Caki2 (cell line): ENCODE results near the gene DEDD. TPM values are rescaled to one million over a fixed set of nuclear protein-coding genes. Genes with fewer than 3 reads are reported as not detected.

Source experiments
- DNase-seq: peaks from one replicate; pipeline ENCODE4 v3.0.0-alpha.2; 2015; ENCODE audit warnings: low read depth
- in situ Hi-C: cut with HindIII; loops from 2 replicates; pipeline ENCODE4 v1.10.0; 2016; ENCODE audit warnings: low sequenced_read_pairs, low pct_unique_long_range_greater_than_20kb, mixed read lengths
- total RNA-seq: library from RNA; depleted of rRNA; stranded (reverse); fragments of >200 nt; shearing (Covaris generic); gene quantifications from 2 replicates; pipeline ENCODE4 v1.2.3, GENCODE V29; 2014; ENCODE audit warnings: low replicate concordance

The DEDD gene
- total RNA-seq, 1 experiment from 2014 or later, result 17.4 TPM

- in situ Hi-C loops, result no loop called here
- peak; percentile 97 for DNase-seq
Measured at GRCh38 chr1:161165742-161166668, 33.5 kb upstream of the DEDD start, which contains the start of gene PPOX. Gene PPOX, plus strand, starts transcription at chr1:161166426. Its CDS starts 422 bp downstream, at chr1:161166848.

GRCh38 chr1:161164901-161165610 lies 32.6 kb upstream of the DEDD start:
- in situ Hi-C loops, result no loop called here
- DNase-seq, result no peak

DNA sequence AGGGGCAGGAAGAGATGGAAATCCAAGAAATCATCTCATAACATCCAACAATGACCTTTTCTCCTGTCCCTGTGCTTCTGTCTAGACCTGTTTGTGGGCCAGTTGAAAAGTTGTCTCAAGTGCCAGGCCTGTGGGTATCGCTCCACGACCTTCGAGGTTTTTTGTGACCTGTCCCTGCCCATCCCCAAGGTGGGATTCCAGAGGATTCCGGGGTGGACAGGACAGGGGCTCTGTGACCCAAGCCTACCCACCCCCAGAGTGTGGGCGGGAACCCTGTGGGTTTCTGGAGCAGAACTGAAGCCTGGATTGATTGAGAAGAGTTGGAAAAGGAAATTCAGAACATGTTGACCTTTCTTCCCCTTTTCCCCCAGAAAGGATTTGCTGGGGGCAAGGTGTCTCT lies 31.3 kb upstream of the DEDD start:
- no peak for DNase-seq
- in situ Hi-C loops, result no loop called here

DNA sequence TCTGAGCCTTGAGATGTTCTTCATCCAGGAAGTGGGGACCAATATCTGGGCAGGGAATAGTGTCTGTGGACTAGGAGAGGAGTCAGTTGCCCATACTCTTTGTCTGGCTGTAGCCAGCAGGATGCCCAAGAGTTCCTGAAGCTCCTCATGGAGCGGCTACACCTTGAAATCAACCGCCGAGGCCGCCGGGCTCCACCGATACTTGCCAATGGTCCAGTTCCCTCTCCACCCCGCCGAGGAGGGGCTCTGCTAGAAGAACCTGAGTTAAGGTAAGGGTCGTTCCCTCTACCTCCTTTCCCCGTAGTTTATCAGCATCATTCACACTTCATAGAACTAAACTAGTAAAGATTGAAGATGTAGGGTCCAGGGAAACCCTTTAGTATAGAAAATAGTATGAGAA lies 30.3 kb upstream of the DEDD start:
- in situ Hi-C loops, result no loop called here
- no peak for DNase-seq

DNA sequence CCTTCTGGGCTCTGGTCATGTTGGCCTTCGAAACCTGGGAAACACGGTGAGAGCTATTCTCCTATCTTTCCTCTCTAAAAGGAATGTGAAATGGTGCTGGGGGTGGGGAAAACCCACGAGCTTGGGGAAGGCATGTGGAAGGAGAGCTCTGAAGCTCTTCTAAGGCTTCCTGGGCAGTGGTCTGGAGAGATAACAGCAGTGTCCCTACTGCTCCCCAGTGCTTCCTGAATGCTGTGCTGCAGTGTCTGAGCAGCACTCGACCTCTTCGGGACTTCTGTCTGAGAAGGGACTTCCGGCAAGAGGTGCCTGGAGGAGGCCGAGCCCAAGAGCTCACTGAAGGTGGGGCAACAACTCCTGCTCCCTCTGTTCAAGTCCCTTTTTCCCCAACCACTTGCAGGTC lies 29.6 kb upstream of the DEDD start:
- in situ Hi-C loops, result no loop called here
- DNase-seq, result no peak

DNA sequence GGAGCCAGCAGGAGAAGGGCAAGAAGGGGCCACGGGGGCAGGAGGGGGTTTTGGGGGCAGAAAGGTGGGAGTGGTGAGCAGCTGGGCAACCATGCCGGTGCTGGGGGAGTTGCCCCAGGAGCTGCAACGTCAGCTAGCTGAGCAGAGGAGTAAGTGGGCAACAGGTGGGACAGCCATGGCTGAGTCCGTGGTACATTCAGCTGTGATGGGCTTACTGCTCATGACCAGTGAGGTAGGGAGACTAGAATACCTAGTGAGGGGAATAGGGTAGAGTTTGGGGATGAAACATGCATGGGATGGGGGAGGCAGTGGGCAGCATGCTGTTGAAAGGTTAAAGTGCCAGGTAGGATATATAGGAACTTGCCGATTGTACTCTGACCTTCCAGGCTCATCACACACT lies 29.2 kb upstream of the DEDD start:
- no peak for DNase-seq
- in situ Hi-C loops, result no loop called here

DNA sequence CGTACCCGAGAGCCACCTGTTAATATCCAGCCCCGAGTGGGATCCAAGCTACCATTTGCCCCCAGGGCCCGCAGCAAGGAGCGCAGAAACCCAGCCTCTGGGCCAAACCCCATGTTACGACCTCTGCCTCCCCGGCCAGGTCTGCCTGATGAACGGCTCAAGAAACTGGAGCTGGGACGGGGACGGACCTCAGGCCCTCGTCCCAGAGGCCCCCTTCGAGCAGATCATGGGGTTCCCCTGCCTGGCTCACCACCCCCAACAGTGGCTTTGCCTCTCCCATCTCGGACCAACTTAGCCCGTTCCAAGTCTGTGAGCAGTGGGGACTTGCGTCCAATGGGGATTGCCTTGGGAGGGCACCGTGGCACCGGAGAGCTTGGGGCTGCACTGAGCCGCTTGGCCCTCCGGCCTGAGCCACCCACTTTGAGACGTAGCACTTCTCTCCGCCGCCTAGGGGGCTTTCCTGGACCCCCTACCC lies 28.2 kb upstream of the DEDD start:
- DNase-seq, result no peak
- in situ Hi-C loops, result no loop called here

- in situ Hi-C loops, result no loop called here
- no peak for DNase-seq
Measured at GRCh38 chr1:161159913-161160243, 27.4 kb upstream of the DEDD start.

- peak; percentile 82 for DNase-seq
- in situ Hi-C loops, result no loop called here
Measured at GRCh38 chr1:161159087-161159912, 26.8 kb upstream of the DEDD start, which contains the start of gene USP21. Gene USP21, plus strand, starts transcription at chr1:161159500. Its CDS starts 1,141 bp downstream, at chr1:161160641.

GRCh38 chr1:161158316-161159010 lies 26.0 kb upstream of the DEDD start:
- in situ Hi-C loops, result no loop called here
- no peak for DNase-seq

GRCh38 chr1:161157867-161158266 lies 25.4 kb upstream of the DEDD start:
- no peak for DNase-seq
- in situ Hi-C loops, result no loop called here

- DNase-seq, result peak; percentile 88
- in situ Hi-C loops, result no loop called here
Measured at GRCh38 chr1:161153682-161154337, 21.3 kb upstream of the DEDD start, which contains the start of gene UFC1. Gene UFC1, plus strand, starts transcription at chr1:161153978. Its CDS starts 20 bp downstream, at chr1:161153998.

DNA sequence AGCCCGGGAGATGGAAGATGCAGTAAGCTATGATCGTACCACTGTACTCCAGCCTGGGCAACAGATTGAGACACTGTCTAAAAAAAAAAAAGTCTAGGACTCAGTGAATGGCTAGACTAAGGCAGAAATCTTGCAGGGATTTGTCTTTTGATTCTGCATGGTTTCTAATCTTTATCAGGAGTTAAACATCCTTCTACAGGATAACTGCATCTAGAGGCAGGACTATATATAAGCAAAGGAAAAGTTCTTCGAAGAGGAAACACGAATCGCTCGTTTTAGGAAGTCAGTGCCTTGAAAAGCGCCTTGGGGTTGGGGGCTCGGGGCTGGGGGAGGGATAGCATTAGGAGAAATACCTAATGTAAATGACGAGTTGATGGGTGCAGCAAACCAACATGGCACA lies 20.7 kb upstream of the DEDD start:
- in situ Hi-C loops, result no loop called here
- DNase-seq, result no peak

GRCh38 chr1:161145832-161146231 lies 13.4 kb upstream of the DEDD start:
- no peak for DNase-seq
- in situ Hi-C loops, result no loop called here

DNA sequence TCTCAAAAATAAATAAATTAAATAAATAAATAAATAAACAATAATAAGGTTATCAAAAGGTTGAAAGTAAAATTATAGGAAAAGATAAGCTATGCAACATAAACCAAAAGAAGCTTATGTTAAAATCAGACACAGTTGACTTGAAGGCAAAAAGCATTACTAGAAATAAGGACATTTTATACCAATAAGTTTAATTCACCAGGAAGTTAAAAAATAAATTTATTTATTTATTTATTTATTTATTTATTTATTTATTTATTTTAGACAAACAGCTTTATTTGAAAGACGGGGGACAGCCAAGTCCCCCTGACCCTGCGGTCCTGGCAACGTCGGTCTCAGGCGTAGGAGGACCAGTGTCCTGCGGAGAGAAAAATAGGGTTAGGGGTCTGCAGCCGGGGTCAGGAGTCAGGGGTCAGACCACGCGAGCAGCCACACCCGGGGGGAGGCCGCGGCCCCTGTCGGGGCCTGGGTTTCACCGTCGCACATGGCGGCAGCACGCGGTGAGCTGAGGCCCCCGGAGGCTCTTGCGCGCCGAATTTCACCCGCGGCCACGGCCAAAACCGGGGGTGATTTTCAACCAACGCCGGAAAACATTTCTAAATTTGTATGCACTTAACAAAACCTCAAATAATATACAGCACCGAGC lies 8.4 kb upstream of the DEDD start:
- in situ Hi-C loops, result no loop called here
- DNase-seq, result no peak

DNA sequence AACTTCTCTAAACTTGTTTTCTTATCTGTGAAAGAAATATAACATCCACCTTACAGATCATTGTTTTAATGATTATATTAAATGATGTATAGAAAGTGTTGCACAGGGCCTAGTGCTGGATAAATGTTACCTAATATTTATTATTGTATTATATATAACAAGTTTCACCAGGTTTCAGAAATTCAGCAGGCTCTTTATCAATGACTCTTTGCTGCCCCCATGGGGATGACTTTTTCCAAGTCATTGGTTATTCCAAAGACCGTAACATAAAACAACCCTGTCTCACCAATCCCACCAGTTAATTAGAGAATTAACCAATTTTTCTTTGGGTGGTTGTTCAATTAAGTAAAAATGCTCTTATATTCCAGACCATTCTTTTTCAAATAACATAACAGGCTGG lies 7.3 kb upstream of the DEDD start:
- no peak for DNase-seq
- in situ Hi-C loops, result no loop called here

DNA sequence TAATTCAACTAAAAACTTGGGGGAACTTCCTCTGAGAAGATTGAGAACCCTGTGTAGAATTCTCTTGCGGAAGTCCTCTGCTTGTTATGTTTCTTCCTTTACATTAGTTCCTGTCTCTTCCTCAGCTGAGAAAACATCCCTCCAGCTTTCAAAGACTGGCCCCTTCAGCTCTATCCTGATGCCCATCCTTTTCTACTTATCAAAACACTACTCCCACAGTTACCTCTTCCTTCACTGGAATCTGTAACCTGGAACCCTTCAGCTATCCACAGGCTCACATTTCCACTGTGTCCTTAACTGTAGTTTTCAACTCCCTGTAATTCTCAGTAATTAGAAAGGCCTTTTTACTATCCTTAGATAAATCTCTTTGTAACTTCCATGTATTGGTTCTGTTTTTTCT lies 6.0 kb upstream of the DEDD start:
- in situ Hi-C loops, result no loop called here
- no peak for DNase-seq
